ENCODE results near the gene ENDOV. TPM values are rescaled to one million over a fixed set of nuclear protein-coding genes. Genes with fewer than 3 reads are reported as not detected.
A peak's percentile ranks its signal among the peaks of the same experiment; 100 is the strongest.

The ENDOV gene
- total and polyA plus RNA-seq, 2 of the 13 experiments (the other 11 are each of a cell fraction or from before 2014, with no cell fraction given), result 15.1 to 17.1 TPM

DNA sequence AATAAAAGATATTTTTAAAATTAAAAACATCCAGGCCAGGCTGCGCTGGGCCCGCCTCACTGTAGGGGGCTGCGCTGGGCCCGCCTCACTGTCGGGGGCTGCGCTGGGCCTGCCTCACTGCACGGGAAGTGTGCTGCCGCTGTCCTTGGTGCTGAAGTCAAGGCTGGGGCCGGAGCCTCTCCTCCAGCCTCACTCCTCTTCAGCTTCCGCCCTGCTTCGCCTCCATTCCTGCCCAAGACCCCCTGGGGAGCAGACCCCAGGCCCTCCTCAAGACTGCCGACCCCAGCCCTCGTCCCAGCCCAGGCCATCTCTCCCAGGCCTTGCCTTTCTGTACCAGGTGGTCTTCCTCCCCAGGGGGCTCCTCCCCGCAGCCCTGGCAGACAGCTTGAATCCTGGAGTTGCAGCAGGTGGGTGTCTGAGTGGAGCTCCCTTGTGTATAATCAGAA lies 26.2 kb downstream of the ENDOV start (continued):
- TF ChIP-seq, protein P1, sequence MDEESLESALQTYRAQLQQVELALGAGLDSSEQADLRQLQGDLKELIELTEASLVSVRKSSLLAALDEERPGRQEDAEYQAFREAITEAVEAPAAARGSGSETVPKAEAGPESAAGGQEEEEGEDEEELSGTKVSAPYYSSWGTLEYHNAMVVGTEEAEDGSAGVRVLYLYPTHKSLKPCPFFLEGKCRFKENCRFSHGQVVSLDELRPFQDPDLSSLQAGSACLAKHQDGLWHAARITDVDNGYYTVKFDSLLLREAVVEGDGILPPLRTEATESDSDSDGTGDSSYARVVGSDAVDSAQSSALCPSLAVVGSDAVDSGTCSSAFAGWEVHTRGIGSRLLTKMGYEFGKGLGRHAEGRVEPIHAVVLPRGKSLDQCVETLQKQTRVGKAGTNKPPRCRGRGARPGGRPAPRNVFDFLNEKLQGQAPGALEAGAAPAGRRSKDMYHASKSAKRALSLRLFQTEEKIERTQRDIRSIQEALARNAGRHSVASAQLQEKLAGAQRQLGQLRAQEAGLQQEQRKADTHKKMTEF (CRISPR knock-in tag; IDR thresholded peaks at IDR 0.05), result peak; percentile 74; the same call in 1 of the 2 replicates
- TF ChIP-seq NFE2 (CRISPR knock-in tag; IDR thresholded peaks at IDR 0.05) (no peak), GPN1 (CRISPR knock-in tag; IDR thresholded peaks at IDR 0.05; ENCODE audit: borderline replicate concordance) (peak; percentile 72; the same call in 1 of the 2 replicates), ZNF816 (CRISPR knock-in tag; IDR thresholded peaks at IDR 0.05; ENCODE audit: borderline replicate concordance) (peak; percentile 88; the same call in 1 of the 2 replicates), MXD4 (CRISPR knock-in tag; IDR thresholded peaks at IDR 0.05) (peak; percentile 86; the same call in 1 of the 2 replicates), RFXANK (CRISPR knock-in tag; IDR thresholded peaks at IDR 0.05) (peak; percentile 77; the same call in 1 of the 2 replicates), HDAC1 (CRISPR knock-in tag; IDR thresholded peaks at IDR 0.05) (0 out of 2 replicates have a peak, but pooled peaks have one; percentile 30), MYNN (CRISPR knock-in tag; IDR thresholded peaks at IDR 0.05; ENCODE audit: low read depth) (peak; percentile 87; the same call in 1 of the 2 replicates), ZNF552 (CRISPR knock-in tag; IDR thresholded peaks at IDR 0.05; ENCODE audit: borderline replicate concordance) (0 out of 2 replicates have a peak, but pooled peaks have one; percentile 60), CENPT (CRISPR knock-in tag; IDR thresholded peaks at IDR 0.05; ENCODE audit: low read depth) (peak; percentile 62; the same call in 1 of the 2 replicates), SKI (IDR thresholded peaks at IDR 0.05; ENCODE audit: partially characterized antibody) (no peak), ZSCAN31 (CRISPR knock-in tag; IDR thresholded peaks at IDR 0.05; ENCODE audit: low read depth) (peak; percentile 85), ZNF781 (CRISPR knock-in tag; IDR thresholded peaks at IDR 0.05; ENCODE audit: borderline replicate concordance, not compliant biosample characterization) (peak; percentile 94), FOXA3 (CRISPR knock-in tag; IDR thresholded peaks at IDR 0.05) (peak; percentile 37; the same call in 1 of the 2 replicates), ZNF563 (CRISPR knock-in tag; IDR thresholded peaks at IDR 0.05) (peak; percentile 75; the same call in 1 of the 2 replicates), ZNF598 (CRISPR knock-in tag; IDR thresholded peaks at IDR 0.05; ENCODE audit: borderline replicate concordance) (no peak), MTF2 (CRISPR knock-in tag; IDR thresholded peaks at IDR 0.05; ENCODE audit: borderline replicate concordance) (no peak), ZNF510 (CRISPR knock-in tag; IDR thresholded peaks at IDR 0.05; ENCODE audit: low read depth) (0 out of 2 replicates have a peak, but pooled peaks have one; percentile 54), RNF2 (conservative IDR thresholded peaks at IDR 0.05; ENCODE audit: low read depth) (no peak), MAFG (CRISPR knock-in tag; IDR thresholded peaks at IDR 0.05) (no peak), ATF7 (IDR thresholded peaks at IDR 0.05) (no peak), ATF7 (CRISPR knock-in tag; IDR thresholded peaks at IDR 0.05) (no peak)
- TF ChIP-seq, protein P2, sequence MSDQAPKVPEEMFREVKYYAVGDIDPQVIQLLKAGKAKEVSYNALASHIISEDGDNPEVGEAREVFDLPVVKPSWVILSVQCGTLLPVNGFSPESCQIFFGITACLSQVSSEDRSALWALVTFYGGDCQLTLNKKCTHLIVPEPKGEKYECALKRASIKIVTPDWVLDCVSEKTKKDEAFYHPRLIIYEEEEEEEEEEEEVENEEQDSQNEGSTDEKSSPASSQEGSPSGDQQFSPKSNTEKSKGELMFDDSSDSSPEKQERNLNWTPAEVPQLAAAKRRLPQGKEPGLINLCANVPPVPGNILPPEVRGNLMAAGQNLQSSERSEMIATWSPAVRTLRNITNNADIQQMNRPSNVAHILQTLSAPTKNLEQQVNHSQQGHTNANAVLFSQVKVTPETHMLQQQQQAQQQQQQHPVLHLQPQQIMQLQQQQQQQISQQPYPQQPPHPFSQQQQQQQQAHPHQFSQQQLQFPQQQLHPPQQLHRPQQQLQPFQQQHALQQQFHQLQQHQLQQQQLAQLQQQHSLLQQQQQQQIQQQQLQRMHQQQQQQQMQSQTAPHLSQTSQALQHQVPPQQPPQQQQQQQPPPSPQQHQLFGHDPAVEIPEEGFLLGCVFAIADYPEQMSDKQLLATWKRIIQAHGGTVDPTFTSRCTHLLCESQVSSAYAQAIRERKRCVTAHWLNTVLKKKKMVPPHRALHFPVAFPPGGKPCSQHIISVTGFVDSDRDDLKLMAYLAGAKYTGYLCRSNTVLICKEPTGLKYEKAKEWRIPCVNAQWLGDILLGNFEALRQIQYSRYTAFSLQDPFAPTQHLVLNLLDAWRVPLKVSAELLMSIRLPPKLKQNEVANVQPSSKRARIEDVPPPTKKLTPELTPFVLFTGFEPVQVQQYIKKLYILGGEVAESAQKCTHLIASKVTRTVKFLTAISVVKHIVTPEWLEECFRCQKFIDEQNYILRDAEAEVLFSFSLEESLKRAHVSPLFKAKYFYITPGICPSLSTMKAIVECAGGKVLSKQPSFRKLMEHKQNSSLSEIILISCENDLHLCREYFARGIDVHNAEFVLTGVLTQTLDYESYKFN (CRISPR knock-in tag; conservative IDR thresholded peaks at IDR 0.05), result no peak
- TF ChIP-seq, protein P3, sequence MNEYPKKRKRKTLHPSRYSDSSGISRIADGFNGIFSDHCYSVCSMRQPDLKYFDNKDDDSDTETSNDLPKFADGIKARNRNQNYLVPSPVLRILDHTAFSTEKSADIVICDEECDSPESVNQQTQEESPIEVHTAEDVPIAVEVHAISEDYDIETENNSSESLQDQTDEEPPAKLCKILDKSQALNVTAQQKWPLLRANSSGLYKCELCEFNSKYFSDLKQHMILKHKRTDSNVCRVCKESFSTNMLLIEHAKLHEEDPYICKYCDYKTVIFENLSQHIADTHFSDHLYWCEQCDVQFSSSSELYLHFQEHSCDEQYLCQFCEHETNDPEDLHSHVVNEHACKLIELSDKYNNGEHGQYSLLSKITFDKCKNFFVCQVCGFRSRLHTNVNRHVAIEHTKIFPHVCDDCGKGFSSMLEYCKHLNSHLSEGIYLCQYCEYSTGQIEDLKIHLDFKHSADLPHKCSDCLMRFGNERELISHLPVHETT (CRISPR knock-in tag; conservative IDR thresholded peaks at IDR 0.05), result peak; percentile 74
- TF ChIP-seq, protein P4, sequence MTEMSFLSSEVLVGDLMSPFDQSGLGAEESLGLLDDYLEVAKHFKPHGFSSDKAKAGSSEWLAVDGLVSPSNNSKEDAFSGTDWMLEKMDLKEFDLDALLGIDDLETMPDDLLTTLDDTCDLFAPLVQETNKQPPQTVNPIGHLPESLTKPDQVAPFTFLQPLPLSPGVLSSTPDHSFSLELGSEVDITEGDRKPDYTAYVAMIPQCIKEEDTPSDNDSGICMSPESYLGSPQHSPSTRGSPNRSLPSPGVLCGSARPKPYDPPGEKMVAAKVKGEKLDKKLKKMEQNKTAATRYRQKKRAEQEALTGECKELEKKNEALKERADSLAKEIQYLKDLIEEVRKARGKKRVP (CRISPR knock-in tag; IDR thresholded peaks at IDR 0.05), result no peak
